Gastroesophageal sphincter (tissue), 4 donors: ENCODE results near the gene TCTA. TPM values are rescaled to one million over a fixed set of nuclear protein-coding genes. Genes with fewer than 3 reads are reported as not detected.
A peak's percentile ranks its signal among the peaks of the same experiment; 100 is the strongest.

Source experiments
- ATAC-seq: fragments of 150-250 bp; one replicate; pipeline ENCODE4 v1.9.1; 2016; ENCODE audit warnings: mild to moderate bottlenecking, moderate library complexity
- H3K27ac ChIP-seq, 4 donors: fragments of 200-600 bp; sonication (generic) in 3 of 4; 1 replicate in 3 of 4; 2 replicates in 1 of 4; pipeline ENCODE4 v1.5.1; 2016 to 2019
- H3K27me3 ChIP-seq: fragments of 200-600 bp; sonication (generic); one replicate; pipeline ENCODE4 v1.5.1; 2019
- H3K36me3 ChIP-seq, 2 donors: fragments of 200-600 bp; sonication (generic); one replicate each; pipeline ENCODE4 v1.5.1; 2019; ENCODE audit warnings: control low read depth in 1 of 2
- H3K4me1 ChIP-seq, 3 donors: fragments of 200-600 bp; sonication (generic); 1 replicate in 2 of 3; 2 replicates in 1 of 3; pipeline ENCODE4 v1.5.1; 2016 to 2019; ENCODE audit warnings: control low read depth in 2 of 3
- H3K4me3 ChIP-seq, 2 donors: fragments of 200-600 bp; sonication (generic); one replicate each; pipeline ENCODE4 v1.5.1; 2019; ENCODE audit warnings: mild to moderate bottlenecking in 1 of 2, moderate library complexity in 1 of 2
- H3K9me3 ChIP-seq, 3 donors: fragments of 200-600 bp; sonication (generic); one replicate each; pipeline ENCODE4 v1.5.1; 2017 to 2019; ENCODE audit warnings: control low read depth in 2 of 3
- CTCF ChIP-seq, 4 experiments: fragments of 200-600 bp in 2 of 4; fragments of 450-650 bp in 2 of 4; sonication (generic) in 1 of 4; IDR thresholded peaks; one replicate each; pipeline ENCODE4 v1.5.1; 2017 to 2019; ENCODE audit warnings: antibody characterized with exemption in 4 of 4, mild to moderate bottlenecking in 2 of 4, moderate library complexity in 2 of 4
- EP300 ChIP-seq: sonication (generic); formaldehyde crosslinking; IDR thresholded peaks from one replicate; pipeline ENCODE4 v1.6.1; 2017; ENCODE audit warnings: antibody characterized with exemption, mild to moderate bottlenecking
- POLR2A ChIP-seq, 2 donors: fragments of 450-650 bp; IDR thresholded peaks; one replicate each; pipeline ENCODE4 v1.6.1; 2017; ENCODE audit warnings: antibody characterized with exemption in 2 of 2, mild to moderate bottlenecking in 2 of 2, moderate library complexity in 1 of 2
- POLR2AphosphoS5 ChIP-seq: sonication (generic); formaldehyde crosslinking; IDR thresholded peaks from one replicate; pipeline ENCODE4 v1.6.1; 2017; ENCODE audit warnings: antibody characterized with exemption
- WGBS, 2 donors: methylation state at CpG; one replicate each; pipeline ENCODE4 v1.1.5; 2018; ENCODE audit warnings: low coverage in 1 of 2; 5-methylcytosine and 5-hydroxymethylcytosine counted together
- total RNA-seq, 4 donors: library from RNA; depleted of rRNA; stranded (reverse); fragments of >200 nt; gene quantifications; one replicate each; pipeline ENCODE4 v1.1.0, GENCODE V29; 2016

The TCTA gene
- total RNA-seq, 4 donors from 2014 or later, result 18.6 to 32.1 (median 25.6) TPM

- H3K9me3 ChIP-seq, result no peaks in the 10 kb centered on the region
- no peaks in the 10 kb centered on the region for H3K27me3 ChIP-seq
- TF ChIP-seq POLR2AphosphoS5 (no peak), POLR2A (IDR thresholded peaks at IDR 0.05) (no peak), CTCF (IDR thresholded peaks at IDR 0.05) (no peak), EP300 (no peak)
- H3K4me1 ChIP-seq, result peaks cover 0 to 19% (median 3%) of the 10 kb centered on the region in 3 donors
- peak overlapping the region; percentile 81 to 92 (median 88) for H3K27ac ChIP-seq
- peak; percentile 4 for ATAC-seq
- H3K36me3 ChIP-seq, result peaks cover 0 to 25% of the 10 kb centered on the region in 2 donors
- H3K4me3 ChIP-seq, result peak overlapping the region; percentile 42 to 72
- 0 to 6% methylated on average over 4 to 9 of the region's 9 CpGs for WGBS, 2 donors
These were observed 16.5 kb downstream of the TCTA start for GRCh38 chr3:49428752-49429080.

GRCh38 chr3:49434731-49435130 lies 22.5 kb downstream of the TCTA start:
- H3K36me3 ChIP-seq, result no peaks in the 10 kb centered on the region
- WGBS, 2 donors, result 83 to 100% methylated on average over 1 of the region's 5 CpGs
- ATAC-seq, result no peak
- H3K4me3 ChIP-seq, result no peak overlapping the region
- no peak overlapping the region for H3K27ac ChIP-seq
- H3K4me1 ChIP-seq, result peaks cover 0 to 4% (median 3%) of the 10 kb centered on the region in 3 donors
- H3K9me3 ChIP-seq, result no peaks in the 10 kb centered on the region
- TF ChIP-seq POLR2AphosphoS5, result no peak
- no peak for TF ChIP-seq CTCF (IDR thresholded peaks at IDR 0.05)
- TF ChIP-seq POLR2A (IDR thresholded peaks at IDR 0.05), result no peak
- TF ChIP-seq EP300, result no peak
- no peaks in the 10 kb centered on the region for H3K27me3 ChIP-seq

GRCh38 chr3:49445391-49445790 lies 33.2 kb downstream of the TCTA start:
- peaks cover 0 to 14% (median 4%) of the 10 kb centered on the region in 3 donors for H3K4me1 ChIP-seq
- no peaks in the 10 kb centered on the region for H3K36me3 ChIP-seq
- WGBS, 2 donors, result 100% methylated on average over 1 of the region's 5 CpGs; no CpG with 5 or more reads in 1 of the 2 donors
- ATAC-seq, result no peak
- no peak for TF ChIP-seq POLR2A (IDR thresholded peaks at IDR 0.05)
- no peak for TF ChIP-seq POLR2AphosphoS5
- no peak for TF ChIP-seq EP300
- no peak for TF ChIP-seq CTCF (IDR thresholded peaks at IDR 0.05)
- H3K9me3 ChIP-seq, result no peaks in the 10 kb centered on the region
- no peak overlapping the region for H3K4me3 ChIP-seq
- no peaks in the 10 kb centered on the region for H3K27me3 ChIP-seq
- no peak overlapping the region for H3K27ac ChIP-seq

GRCh38 chr3:49453621-49454020 lies 41.4 kb downstream of the TCTA start:
- Histone ChIP-seq H3K4me1 (peaks cover 0 to 10% (median 0%) of the 10 kb centered on the region in 3 donors), H3K4me3 (no peak overlapping the region), H3K27me3 (no peaks in the 10 kb centered on the region), H3K36me3 (no peaks in the 10 kb centered on the region), H3K27ac (no peak overlapping the region), H3K9me3 (no peaks in the 10 kb centered on the region)
- ATAC-seq, result no peak
- TF ChIP-seq CTCF (IDR thresholded peaks at IDR 0.05) (no peak), POLR2A (IDR thresholded peaks at IDR 0.05) (no peak), POLR2AphosphoS5 (no peak), EP300 (no peak)
- WGBS, 2 donors, result 94 to 100% methylated on average over 2 to 3 of the region's 4 CpGs

GRCh38 chr3:49454458-49454857 lies 42.2 kb downstream of the TCTA start:
- TF ChIP-seq CTCF (IDR thresholded peaks at IDR 0.05) (peak in 1 of 4 experiments; percentile 49), POLR2AphosphoS5 (no peak)
- Histone ChIP-seq H3K27ac (no peak overlapping the region), H3K4me3 (no peak overlapping the region), H3K4me1 (peaks cover 0 to 10% (median 0%) of the 10 kb centered on the region in 3 donors), H3K9me3 (no peaks in the 10 kb centered on the region), H3K27me3 (no peaks in the 10 kb centered on the region), H3K36me3 (no peaks in the 10 kb centered on the region)
- WGBS, 2 donors, result 100% methylated on average over 2 of the region's 2 CpGs; no CpG with 5 or more reads in 1 of the 2 donors
- ATAC-seq, result no peak
